WI38 (cell line): ENCODE data around the gene ARHGEF3.

Source experiments
- H3K4me3 ChIP-seq: 2 replicates; pipeline ENCODE4 v1.5.1; 2011; ENCODE audit warnings: low read depth, mild to moderate bottlenecking, control low read depth, low read length
- CTCF ChIP-seq: IDR thresholded peaks from 2 replicates; pipeline ENCODE4 v1.5.1; 2012; ENCODE audit warnings: low read depth, mild to moderate bottlenecking, control low read depth, low read length

ARHGEF3 gene

GRCh38 chr3:56785499-56785898 is 16.2 kb downstream of the ARHGEF3 start:
- no peak overlapping the region for H3K4me3 ChIP-seq
- TF ChIP-seq CTCF = no peak

- no peak overlapping the region for H3K4me3 ChIP-seq
- TF ChIP-seq CTCF = no peak
Measured at GRCh38 chr3:56784448-56785001, 17.2 kb downstream of the ARHGEF3 start.

GRCh38 chr3:56783644-56784447 is 17.9 kb downstream of the ARHGEF3 start:
- H3K4me3 ChIP-seq = no peak overlapping the region
- no peak for TF ChIP-seq CTCF

- H3K4me3 ChIP-seq = no peak overlapping the region
- no peak for TF ChIP-seq CTCF
Measured at GRCh38 chr3:56782906-56783305, 18.8 kb downstream of the ARHGEF3 start.

GRCh38 chr3:56782215-56782614 is 19.5 kb downstream of the ARHGEF3 start:
- no peak overlapping the region for H3K4me3 ChIP-seq
- no peak for TF ChIP-seq CTCF

GRCh38 chr3:56781762-56782161 is 20.0 kb downstream of the ARHGEF3 start:
- no peak for TF ChIP-seq CTCF
- no peak overlapping the region for H3K4me3 ChIP-seq

- H3K4me3 ChIP-seq = no peak overlapping the region
- no peak for TF ChIP-seq CTCF
Measured at GRCh38 chr3:56780936-56781335, 20.8 kb downstream of the ARHGEF3 start.
